ENCODE measurements around the gene SMPD2.

The SMPD2 gene

DNA sequence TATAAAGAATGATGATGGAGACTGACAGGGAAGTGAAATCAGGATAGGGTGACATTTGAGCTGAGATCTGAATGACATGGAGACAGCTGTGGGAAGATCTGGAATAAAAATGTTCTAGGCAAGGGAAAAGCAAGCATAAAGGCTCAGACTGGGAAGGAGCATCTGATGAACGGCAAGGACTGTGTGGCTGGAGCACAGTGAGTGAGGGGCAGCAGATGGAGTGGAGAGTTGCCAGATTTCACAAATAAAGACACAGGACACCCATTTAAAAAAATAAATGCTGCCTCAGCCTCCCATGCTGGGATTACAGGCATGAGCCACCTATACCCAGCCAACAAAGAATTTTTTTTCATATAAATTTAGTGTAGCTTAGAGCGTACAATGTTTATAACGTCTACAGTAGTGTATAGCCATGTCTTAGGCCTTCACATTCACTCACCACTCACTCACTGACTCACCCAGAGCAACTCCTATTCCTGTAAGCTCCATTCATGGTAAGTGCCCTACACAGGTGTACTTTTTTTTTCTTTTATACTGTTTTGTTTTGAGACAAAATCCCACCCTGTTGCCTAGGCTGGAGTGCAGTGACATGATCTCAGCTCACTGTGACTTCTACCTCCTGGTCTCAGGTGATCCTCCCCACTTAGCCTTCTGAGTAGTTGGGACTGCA lies 44.9 kb downstream of the SMPD2 start:
- DNase-seq (ENCODE audit: low spot score), result no peak

GRCh38 chr6:109486068-109486467 lies 45.5 kb downstream of the SMPD2 start:
- no peak for DNase-seq (ENCODE audit: low spot score)

DNA sequence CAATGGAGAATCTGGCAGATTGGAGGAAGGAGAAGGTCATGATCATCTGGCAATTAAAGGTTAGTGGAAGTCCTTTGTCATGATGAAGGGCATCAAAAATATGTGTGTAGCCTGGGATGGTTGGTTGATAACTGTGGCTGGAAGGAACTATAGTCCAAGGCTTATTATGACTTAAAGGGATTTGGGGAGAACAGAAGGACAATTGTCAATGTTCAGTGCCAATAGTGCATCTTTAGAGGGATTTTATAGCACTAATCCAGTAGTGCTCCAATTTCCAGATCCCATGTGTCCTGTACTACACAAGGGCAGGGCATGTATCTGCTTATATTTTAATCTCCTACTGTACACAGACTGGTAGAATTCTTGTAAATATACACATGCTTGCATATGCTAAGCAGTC lies 47.5 kb downstream of the SMPD2 start:
- DNase-seq (ENCODE audit: low spot score), result no peak

GRCh38 chr6:109490713-109491112 lies 50.2 kb downstream of the SMPD2 start:
- DNase-seq (ENCODE audit: low spot score), result no peak

DNA sequence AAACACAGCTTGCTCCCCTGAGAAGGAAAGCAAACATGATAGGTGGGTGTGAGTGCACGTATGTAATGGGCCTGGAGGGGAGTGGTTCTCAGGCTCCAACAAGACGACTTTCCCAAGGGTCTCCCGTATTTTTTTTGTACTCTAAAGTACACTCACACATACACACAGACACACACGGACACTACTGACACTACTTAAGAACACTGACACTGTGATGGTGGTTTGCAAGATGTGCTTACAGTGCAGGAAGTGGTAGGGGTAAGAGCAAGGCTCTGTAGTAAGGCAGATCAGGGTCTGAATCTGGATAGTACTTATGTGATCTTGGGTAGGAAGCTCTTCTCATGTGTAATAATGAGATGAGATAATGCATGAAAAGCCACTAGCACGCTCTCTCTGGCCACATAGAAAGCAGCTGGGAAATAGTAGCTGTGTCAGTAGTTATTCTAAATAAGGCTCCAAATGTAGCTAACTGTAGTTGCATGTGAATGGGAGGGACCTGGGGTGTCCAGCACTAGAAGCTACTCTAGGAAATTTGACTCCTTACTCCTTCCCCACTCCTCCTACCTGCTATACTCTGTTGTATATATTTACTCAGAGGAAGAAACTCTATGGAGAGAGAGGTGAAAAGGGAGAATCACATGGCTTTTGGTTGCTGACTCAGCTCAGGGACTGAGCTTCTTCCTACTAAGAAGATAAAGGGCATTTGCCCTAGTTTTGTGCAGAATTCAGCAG lies 50.8 kb downstream of the SMPD2 start:
- DNase-seq (ENCODE audit: low spot score), result no peak

Measured in AG20443 (cell line).